ENCODE data around the gene IL21R.
A peak's percentile ranks its signal among the peaks of the same experiment; 100 is the strongest.
"Not testable (repeated sequence)": the region's sequence is repeated elsewhere in the genome, so short reads cannot be mapped to it uniquely, and the experiment has no call there.

IL21R gene

DNA sequence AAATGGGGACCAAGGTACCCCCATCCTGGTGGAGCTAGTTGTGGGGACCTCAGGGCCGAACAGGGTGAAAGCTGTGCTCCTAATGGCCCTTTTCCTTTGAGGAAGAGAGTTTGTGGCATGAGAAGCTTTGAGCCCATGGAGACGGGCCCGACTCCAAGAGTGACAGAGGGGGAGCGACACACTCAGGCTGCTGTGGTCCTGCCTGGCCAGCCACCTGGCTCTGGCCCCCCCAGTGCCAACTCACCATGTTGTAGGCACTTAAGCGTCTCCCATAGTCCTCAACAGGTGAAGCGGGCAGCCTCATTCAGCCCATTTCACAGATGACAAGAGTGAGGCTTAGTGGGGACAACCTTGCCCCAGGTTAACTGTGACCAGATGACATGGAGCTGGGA is 1.6 kb downstream of the IL21R start:
- peak overlapping the region; percentile 100 for H3K4me3 Mint-ChIP-seq
- peaks cover 62% of the 10 kb centered on the region for H3K36me3 Mint-ChIP-seq (ENCODE audit: low read depth)
- peak overlapping the region; percentile 100 for H3K27ac Mint-ChIP-seq
- no peaks in the 10 kb centered on the region for H3K27me3 Mint-ChIP-seq
- no peaks in the 10 kb centered on the region for H3K9me3 Mint-ChIP-seq
- peaks cover 71% of the 10 kb centered on the region for H3K4me1 Mint-ChIP-seq (ENCODE audit: low read depth)

DNA sequence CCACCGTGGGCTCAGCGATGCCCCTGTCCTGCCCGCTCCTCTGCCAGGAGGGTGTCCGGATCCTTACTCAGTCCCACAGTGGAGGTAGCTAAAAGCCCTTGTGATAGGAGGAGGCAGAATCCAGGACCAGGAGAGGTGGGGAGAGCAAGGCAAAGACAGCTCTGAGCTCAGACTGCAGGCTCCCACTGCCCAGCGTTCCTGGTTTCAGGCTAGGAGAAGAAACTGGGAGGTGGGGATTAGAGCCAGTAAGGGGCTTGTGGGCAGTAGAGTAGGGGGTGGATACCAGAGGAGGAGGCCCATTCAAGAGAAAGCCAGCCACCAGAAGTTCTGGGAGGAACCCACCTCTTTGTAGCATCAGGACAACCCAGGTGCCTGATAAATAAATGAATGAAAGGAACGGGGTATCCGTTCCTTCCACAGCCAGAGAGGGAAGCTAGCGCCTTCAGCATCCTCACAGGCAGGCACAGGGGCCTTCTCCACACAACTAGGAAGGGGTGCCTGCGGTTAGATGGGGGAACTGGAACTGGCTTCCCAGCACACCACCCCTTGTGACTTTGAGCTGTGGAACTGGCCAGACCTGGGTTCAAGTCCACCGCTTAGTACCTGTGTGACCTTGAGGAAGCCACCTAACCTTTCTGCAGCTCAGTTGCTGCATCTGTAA is 2.3 kb downstream of the IL21R start:
- H3K27me3 Mint-ChIP-seq: no peaks in the 10 kb centered on the region
- H3K4me3 Mint-ChIP-seq: peak overlapping the region; percentile 100
- peaks cover 66% of the 10 kb centered on the region for H3K36me3 Mint-ChIP-seq (ENCODE audit: low read depth)
- H3K27ac Mint-ChIP-seq: peak overlapping the region; percentile 100
- peaks cover 70% of the 10 kb centered on the region for H3K4me1 Mint-ChIP-seq (ENCODE audit: low read depth)
- no peaks in the 10 kb centered on the region for H3K9me3 Mint-ChIP-seq

- Mint-ChIP-seq H3K36me3 (ENCODE audit: low read depth) (peaks cover 81% of the 10 kb centered on the region), H3K4me3 (peak overlapping the region; percentile 100), H3K27ac (peak overlapping the region; percentile 100), H3K9me3 (no peaks in the 10 kb centered on the region), H3K4me1 (ENCODE audit: low read depth) (peaks cover 70% of the 10 kb centered on the region), H3K27me3 (no peaks in the 10 kb centered on the region)
Measured at GRCh38 chr16:27405546-27406451, 3.8 kb downstream of the IL21R start.

- Mint-ChIP-seq H3K4me1 (ENCODE audit: low read depth) (peaks cover 70% of the 10 kb centered on the region), H3K27ac (peak overlapping the region; percentile 100), H3K36me3 (ENCODE audit: low read depth) (peaks cover 90% of the 10 kb centered on the region), H3K27me3 (no peaks in the 10 kb centered on the region), H3K9me3 (peaks cover under 1% of the 10 kb centered on the region), H3K4me3 (peak overlapping the region; percentile 100)
Measured at GRCh38 chr16:27406511-27407128, 4.6 kb downstream of the IL21R start.

GRCh38 chr16:27407133-27407532 is 5.2 kb downstream of the IL21R start:
- peaks cover 5% of the 10 kb centered on the region for H3K9me3 Mint-ChIP-seq
- peak overlapping the region; percentile 100 for H3K27ac Mint-ChIP-seq
- H3K27me3 Mint-ChIP-seq: no peaks in the 10 kb centered on the region
- H3K4me3 Mint-ChIP-seq: peak overlapping the region; percentile 100
- peaks cover 70% of the 10 kb centered on the region for H3K4me1 Mint-ChIP-seq (ENCODE audit: low read depth)
- H3K36me3 Mint-ChIP-seq (ENCODE audit: low read depth): peaks cover 94% of the 10 kb centered on the region

- Mint-ChIP-seq H3K36me3 (ENCODE audit: low read depth) (peaks cover 94% of the 10 kb centered on the region), H3K27me3 (no peaks in the 10 kb centered on the region), H3K4me1 (ENCODE audit: low read depth) (peaks cover 77% of the 10 kb centered on the region), H3K27ac (peak overlapping the region; percentile 100), H3K9me3 (peaks cover 6% of the 10 kb centered on the region), H3K4me3 (peak overlapping the region; percentile 100)
Measured at GRCh38 chr16:27408012-27408601, 6.1 kb downstream of the IL21R start.

DNA sequence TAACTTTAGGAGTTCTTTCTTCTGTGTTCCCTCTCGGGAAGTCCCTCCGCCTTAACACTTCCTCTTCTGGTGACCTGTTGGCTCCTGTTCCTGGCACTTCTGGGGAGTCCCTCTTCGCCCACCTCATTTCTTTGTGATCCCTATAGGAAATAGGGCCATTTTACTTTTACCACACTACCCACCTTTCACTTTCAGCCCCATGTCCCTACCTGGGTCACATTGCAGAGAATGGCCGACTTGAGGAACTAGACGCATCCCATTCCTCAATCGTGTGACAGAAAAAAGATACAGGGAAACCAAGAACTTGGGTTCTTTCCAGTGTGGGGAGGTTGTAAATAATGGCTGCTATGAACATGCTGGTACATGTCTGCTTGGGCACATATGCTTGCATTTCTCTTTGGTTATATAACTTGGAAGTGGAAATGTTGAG is 6.6 kb downstream of the IL21R start:
- H3K27me3 Mint-ChIP-seq: no peaks in the 10 kb centered on the region
- peak overlapping the region; percentile 100 for H3K4me3 Mint-ChIP-seq
- H3K4me1 Mint-ChIP-seq (ENCODE audit: low read depth): peaks cover 82% of the 10 kb centered on the region
- H3K27ac Mint-ChIP-seq: peak overlapping the region; percentile 100
- H3K9me3 Mint-ChIP-seq: peaks cover 9% of the 10 kb centered on the region
- peaks cover 94% of the 10 kb centered on the region for H3K36me3 Mint-ChIP-seq (ENCODE audit: low read depth)

- Mint-ChIP-seq H3K4me1 (ENCODE audit: low read depth) (peaks cover 93% of the 10 kb centered on the region), H3K4me3 (peak overlapping the region; percentile 64), H3K27ac (peak overlapping the region; percentile 87), H3K36me3 (ENCODE audit: low read depth) (peaks cover 92% of the 10 kb centered on the region)
- not testable (repeated sequence) for H3K9me3 Mint-ChIP-seq, H3K27me3 Mint-ChIP-seq
Measured at GRCh38 chr16:27409958-27410357, 8.0 kb downstream of the IL21R start.

- Mint-ChIP-seq H3K27me3 (no peaks in the 10 kb centered on the region), H3K27ac (peak overlapping the region; percentile 87), H3K4me1 (ENCODE audit: low read depth) (peaks cover 98% of the 10 kb centered on the region), H3K36me3 (ENCODE audit: low read depth) (peaks cover 96% of the 10 kb centered on the region), H3K4me3 (peak overlapping the region; percentile 64), H3K9me3 (peaks cover 9% of the 10 kb centered on the region)
Measured at GRCh38 chr16:27410761-27411160, 8.8 kb downstream of the IL21R start.

DNA sequence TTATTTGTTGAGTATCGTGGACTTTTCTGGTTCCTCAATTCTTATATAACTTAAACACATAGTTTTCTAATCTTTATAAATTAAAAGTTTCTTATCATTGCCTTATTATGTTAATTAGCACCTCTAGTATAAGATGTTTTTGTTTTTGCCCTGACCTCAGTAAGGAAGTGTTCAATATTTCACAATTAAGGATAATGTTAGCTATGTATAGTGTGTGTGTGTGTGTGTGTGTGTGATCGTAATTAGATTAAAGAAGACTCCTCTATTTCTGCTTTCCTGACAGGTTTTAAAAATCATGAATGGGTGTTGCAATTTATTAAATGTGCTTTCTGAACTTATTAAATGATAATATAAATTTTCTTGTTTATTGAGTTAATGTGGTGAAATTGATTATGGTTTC is 12.0 kb downstream of the IL21R start:
- H3K36me3 Mint-ChIP-seq (ENCODE audit: low read depth): peaks cover 86% of the 10 kb centered on the region
- H3K4me3 Mint-ChIP-seq: peak overlapping the region; percentile 8

DNA sequence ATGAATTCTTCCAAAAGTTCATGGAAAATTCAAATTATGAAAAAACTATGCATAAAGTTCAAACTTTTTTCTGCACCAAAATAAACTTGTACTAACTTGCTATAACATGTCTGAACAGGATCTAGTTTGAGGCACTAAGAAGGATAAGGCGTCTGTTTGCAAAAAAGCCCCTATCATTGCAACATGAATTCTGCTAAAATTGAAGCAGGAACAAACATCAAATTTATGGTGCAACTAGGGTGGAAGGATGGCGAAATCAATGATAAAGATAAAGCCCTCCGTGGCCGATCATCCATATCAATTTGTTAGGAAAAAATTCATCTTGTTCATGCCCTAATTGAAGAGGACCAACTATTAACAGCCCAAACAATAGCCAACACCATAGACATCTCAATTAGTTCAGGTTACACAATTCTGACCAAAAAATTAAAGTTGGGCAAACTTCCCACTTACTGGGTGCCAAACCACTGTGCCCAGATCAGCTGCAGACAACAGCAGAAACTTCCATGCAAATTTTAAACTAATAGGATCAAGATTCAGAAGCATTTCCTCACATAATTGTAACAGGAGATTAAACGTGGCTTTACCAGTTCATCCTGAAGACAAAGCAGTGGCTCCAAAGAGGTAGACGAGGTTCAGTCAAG is 12.9 kb downstream of the IL21R start:
- peaks cover 86% of the 10 kb centered on the region for H3K36me3 Mint-ChIP-seq (ENCODE audit: low read depth)

More for the DNA sequence above, 12.0 kb downstream of the IL21R start:
- Mint-ChIP-seq H3K9me3 (peaks cover 9% of the 10 kb centered on the region), H3K4me1 (ENCODE audit: low read depth) (peaks cover 85% of the 10 kb centered on the region), H3K27me3 (no peaks in the 10 kb centered on the region), H3K27ac (no peak overlapping the region)

GRCh38 chr16:27417047-27417671 is 15.2 kb downstream of the IL21R start:
- Mint-ChIP-seq H3K4me1 (ENCODE audit: low read depth) (peaks cover 78% of the 10 kb centered on the region), H3K36me3 (ENCODE audit: low read depth) (peaks cover 86% of the 10 kb centered on the region), H3K4me3 (no peak overlapping the region), H3K27me3 (no peaks in the 10 kb centered on the region), H3K9me3 (peaks cover 23% of the 10 kb centered on the region), H3K27ac (peak overlapping the region; percentile 39)

More for the DNA sequence above, 12.9 kb downstream of the IL21R start:
- H3K9me3 Mint-ChIP-seq: peaks cover 12% of the 10 kb centered on the region
- peaks cover 84% of the 10 kb centered on the region for H3K4me1 Mint-ChIP-seq (ENCODE audit: low read depth)
- H3K4me3 Mint-ChIP-seq: peak overlapping the region; percentile 12
- H3K27ac Mint-ChIP-seq: no peak overlapping the region
- H3K27me3 Mint-ChIP-seq: no peaks in the 10 kb centered on the region

DNA sequence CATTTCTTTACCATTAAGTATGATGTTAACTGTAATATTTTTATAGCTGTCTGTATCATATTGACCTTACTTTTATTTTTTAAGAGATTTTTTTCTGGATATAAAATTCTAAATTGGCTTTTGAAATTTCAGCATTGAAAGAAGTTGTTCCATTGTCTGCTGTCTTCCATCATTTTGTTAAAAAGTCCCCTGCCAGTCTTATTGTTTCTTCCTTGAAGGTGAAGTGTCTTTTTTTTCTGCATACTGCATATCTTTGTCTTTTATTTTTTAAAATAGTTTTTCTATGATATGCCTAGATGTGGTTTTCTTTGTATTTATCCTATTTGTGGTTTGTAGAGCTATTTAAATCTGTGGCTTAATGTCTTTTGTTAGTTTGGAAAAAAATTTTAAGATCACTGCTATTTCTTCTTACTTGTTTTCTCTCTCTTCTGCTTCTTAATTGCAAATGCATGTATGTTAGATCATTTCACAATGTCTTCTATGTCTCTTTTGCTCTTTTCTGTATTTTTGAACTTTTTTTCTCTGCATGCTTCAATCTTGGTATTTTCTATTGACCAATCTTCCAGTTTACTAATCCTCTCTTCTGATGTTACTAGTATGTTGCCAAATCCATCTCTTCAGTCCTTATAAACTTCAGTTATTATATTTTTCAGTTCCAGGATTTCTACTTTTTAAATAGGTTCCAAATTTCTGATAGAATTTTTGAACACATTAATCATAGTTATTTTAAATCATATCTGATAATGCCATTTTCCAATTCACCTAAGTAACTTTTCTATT is 20.2 kb downstream of the IL21R start:
- Mint-ChIP-seq H3K9me3 (peaks cover 23% of the 10 kb centered on the region), H3K27me3 (no peaks in the 10 kb centered on the region), H3K4me3 (no peak overlapping the region), H3K36me3 (ENCODE audit: low read depth) (peaks cover 88% of the 10 kb centered on the region), H3K27ac (peak overlapping the region; percentile 78), H3K4me1 (ENCODE audit: low read depth) (peaks cover 75% of the 10 kb centered on the region)
